ENCODE measurements around the gene BBX. TPM values are rescaled to one million over a fixed set of nuclear protein-coding genes. Genes with fewer than 3 reads are reported as not detected.

Gene BBX
- total and polyA plus RNA-seq, 2 of the 4 experiments (the other 2 are of a cell fraction) = 13.6 to 107 TPM

GRCh38 chr3:107737914-107738313 is 215.2 kb downstream of the BBX start:
- Histone ChIP-seq H4K91ac (ENCODE audit: insufficient read depth, low read depth, low read length) (no peak overlapping the region), H3K23ac (ENCODE audit: low read depth, low read length) (no peak overlapping the region), H4K5ac (ENCODE audit: low read depth, low read length) (no peak overlapping the region), H2BK5ac (ENCODE audit: low read depth, low read length, poor library complexity, severe bottlenecking) (no peak overlapping the region), H3K18ac (ENCODE audit: low read depth, low read length) (no peak overlapping the region), H2BK15ac (ENCODE audit: low read depth, low read length) (no peak overlapping the region), H4K20me1 (ENCODE audit: insufficient read depth, low read length) (peaks cover 2% of the 10 kb centered on the region; the same call in 1 of the 2 replicates), H3K79me1 (ENCODE audit: low read depth in 1 of 2, low read length in 2 of 2) (peaks cover 0 to 3% of the 10 kb centered on the region in 2 experiments; a peak in 2 of 4 replicates), H4K8ac (ENCODE audit: low read depth in 2 of 2, low read length in 2 of 2) (no peak overlapping the region), H3K27me3 (ENCODE audit: control insufficient read depth, insufficient read depth, low read length) (no peaks in the 10 kb centered on the region), H2AK5ac (ENCODE audit: low read depth, low read length) (no peak overlapping the region), H3K4me2 (ENCODE audit: low read depth, low read length) (no peak overlapping the region), H3K4ac (ENCODE audit: low read depth, low read length) (no peak overlapping the region), H3K9me1 (ENCODE audit: insufficient read depth, low read length) (no peaks in the 10 kb centered on the region; the same call in 1 of the 2 replicates), H3K4me3 (ENCODE audit: insufficient read depth, low read depth, low read length) (no peak overlapping the region), H2AK9ac (replicated peaks; ENCODE audit: low read depth, low read length, poor library complexity) (no peak overlapping the region), H3K27ac (ENCODE audit: insufficient read depth, low read length) (no peak overlapping the region), H3K56ac (ENCODE audit: extremely low read depth, insufficient read depth, low read length) (no peak overlapping the region), H3K4me1 (ENCODE audit: control insufficient read depth, insufficient read depth, low read length) (no peaks in the 10 kb centered on the region), H2AFZ (replicated peaks; ENCODE audit: low read length, poor library complexity) (no peak overlapping the region), H3K9ac (ENCODE audit: low read depth, low read length) (no peak overlapping the region), H3K36me3 (ENCODE audit: control insufficient read depth, insufficient read depth, low read length) (no peaks in the 10 kb centered on the region; the same call in 1 of the 2 replicates), H3K9me3 (ENCODE audit: control insufficient read depth, insufficient read depth, low read length) (no peaks in the 10 kb centered on the region), H2BK20ac (ENCODE audit: low read depth, low read length) (no peak overlapping the region), H3K14ac (replicated peaks; ENCODE audit: low read depth, low read length) (no peak overlapping the region), H2BK120ac (ENCODE audit: low read depth, low read length) (no peak overlapping the region)
- BruUV-seq (replicated peaks) = no TSS peak
- dilution Hi-C loops (cut with HindIII; ENCODE audit: low sequenced_read_pairs, unreplicated experiment) = no loop called here
- CTCF ChIA-PET = no interaction called here
- TF ChIP-seq USF2 (IDR thresholded peaks at IDR 0.05; ENCODE audit: low read depth, low read length) (no peak), RAD21 (IDR thresholded peaks at IDR 0.05; ENCODE audit: low read length) (no peak), RFX5 (IDR thresholded peaks at IDR 0.05; ENCODE audit: low read depth, low read length) (no peak), CHD1 (IDR thresholded peaks at IDR 0.05; ENCODE audit: low read depth, low read length) (no peak), BHLHE40 (IDR thresholded peaks at IDR 0.05; ENCODE audit: low read depth, low read length) (no peak), MXI1 (IDR thresholded peaks at IDR 0.05; ENCODE audit: borderline replicate concordance, low read depth, low read length) (no peak), FOS (IDR thresholded peaks at IDR 0.05; ENCODE audit: low read depth, low read length) (no peak), ELK1 (IDR thresholded peaks at IDR 0.05; ENCODE audit: borderline replicate concordance, low read depth, low read length) (no peak), POLR2A (IDR thresholded peaks at IDR 0.05; ENCODE audit: low read depth, low read length) (no peak), CEBPB (IDR thresholded peaks at IDR 0.05; ENCODE audit: low read depth, low read length) (no peak), CTCF (conservative IDR thresholded peaks at IDR 0.05; ENCODE audit: low read depth, low read length) (no peak), SMC3 (IDR thresholded peaks at IDR 0.05; ENCODE audit: low read depth, low read length) (no peak), MAFK (IDR thresholded peaks at IDR 0.05; ENCODE audit: low read depth, low read length) (no peak), NFE2L2 (IDR thresholded peaks at IDR 0.05; ENCODE audit: low read depth, low read length) (no peak), RCOR1 (IDR thresholded peaks at IDR 0.05; ENCODE audit: insufficient replicate concordance, low read length) (no peak), MAZ (IDR thresholded peaks at IDR 0.05; ENCODE audit: borderline replicate concordance, low read depth, low read length) (no peak)
- DNase-seq (no peak), ATAC-seq (ENCODE audit: low read depth) (no peak)
- POLR2A ChIA-PET (ENCODE audit: unreplicated experiment) = interaction anchor here (0.5 kb wide), 1 partner anchor 47 kb away, joined by 10 read pairs; no protein-coding TSS in a partner anchor
- intact Hi-C loops (cut with micrococcal nuclease) = loop anchor here (10.0 kb wide), 1 partner anchor 303 kb away; no protein-coding TSS in a partner anchor
- in situ Hi-C loops (cut with MboI; ENCODE audit: low sequenced_read_pairs) = loop anchor here (10.0 kb wide), 1 partner anchor 503 kb away; no protein-coding TSS in a partner anchor

Measured in IMR-90 (cell line).